Measurements from ENCODE around the gene NOVA2.
"Not testable (repeated sequence)": the region's sequence is repeated elsewhere in the genome, so short reads cannot be mapped to it uniquely, and the experiment has no call there.

Gene NOVA2

GRCh38 chr19:45922281-45922680, 51.4 kb downstream of the NOVA2 start:
- DNase-seq, result peak in 1 of 5 experiments; percentile 19

GRCh38 chr19:45920458-45920857, 53.2 kb downstream of the NOVA2 start:
- peak in 1 of 5 experiments; percentile 35 for DNase-seq

DNA sequence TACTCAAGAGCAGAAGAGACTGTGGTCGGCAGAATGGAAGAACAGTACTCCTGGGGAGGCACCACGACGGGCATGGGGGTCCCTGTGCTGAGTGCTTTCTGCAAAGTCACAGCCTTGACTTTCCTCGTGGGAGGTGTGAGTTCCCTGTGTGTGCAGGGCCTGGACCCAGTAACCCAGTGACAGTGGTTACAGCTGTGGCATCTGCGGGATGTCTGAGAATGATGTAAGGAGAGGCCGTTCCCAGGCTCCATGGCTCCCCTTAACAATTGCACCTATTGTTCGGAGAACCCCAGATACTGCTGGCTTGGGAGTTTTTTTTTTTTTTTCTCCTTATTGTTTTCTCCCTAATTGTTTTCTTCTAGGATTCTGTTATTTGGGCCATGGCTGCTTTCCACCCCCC, 54.0 kb downstream of the NOVA2 start:
- no peak for DNase-seq

DNA sequence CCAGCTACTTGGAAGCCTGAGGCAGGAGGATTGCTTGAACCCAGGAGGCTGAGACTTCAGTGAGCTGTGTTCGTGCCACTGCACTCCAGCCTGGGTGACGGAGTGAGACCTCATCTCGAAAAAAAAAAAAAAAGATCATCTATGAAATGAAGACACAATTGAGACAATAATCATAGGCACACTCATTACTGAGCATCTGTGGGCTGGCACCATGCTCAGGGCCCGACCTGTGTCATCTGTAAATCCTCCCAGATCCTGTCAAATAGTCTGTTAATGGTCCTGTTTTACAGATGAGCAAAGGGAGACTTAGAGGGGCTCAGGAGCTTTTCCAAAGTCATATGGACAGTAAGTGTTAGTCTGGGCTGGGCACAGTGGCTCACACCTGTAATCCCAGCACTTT, 54.9 kb downstream of the NOVA2 start:
- DNase-seq, result peak in 1 of 5 experiments; percentile 74

DNA sequence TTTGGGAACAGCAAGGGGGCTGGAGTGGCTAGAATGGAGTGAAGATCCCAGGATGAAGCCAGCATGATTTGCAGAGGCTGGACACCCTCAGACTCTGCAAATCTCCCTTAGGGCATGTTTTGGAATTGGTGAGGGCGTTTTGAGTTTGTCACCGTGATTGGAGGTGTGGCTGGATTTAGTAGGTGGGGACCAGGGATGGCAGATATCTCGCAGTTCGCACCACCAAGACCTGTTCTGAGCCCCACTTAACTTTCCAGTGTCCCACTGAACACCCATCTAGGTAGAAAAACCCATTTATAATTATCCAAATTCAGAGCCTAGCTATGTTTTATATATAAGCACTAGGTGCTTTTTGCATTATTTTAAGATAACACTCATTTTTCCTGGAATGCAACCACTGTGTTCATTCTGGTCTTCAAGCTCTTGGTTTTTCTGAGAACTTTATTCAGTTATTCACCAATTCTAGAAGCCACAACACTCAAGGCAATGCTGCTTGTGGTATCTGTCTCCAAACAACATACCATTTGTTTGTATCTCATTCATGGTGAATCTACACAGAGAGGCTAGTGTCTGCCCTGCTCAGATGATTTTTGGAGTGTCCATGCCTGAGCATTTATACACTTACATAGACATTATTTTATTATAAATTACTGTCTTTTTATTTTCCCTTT, 56.1 kb downstream of the NOVA2 start:
- DNase-seq, result peak in 1 of 5 experiments; percentile 80

- DNase-seq, result no peak
Measured at GRCh38 chr19:45913874-45914830, 59.5 kb downstream of the NOVA2 start, which contains the start of gene NANOS2. TSS of gene NANOS2 (minus strand) at chr19:45914778. CDS start at chr19:45914693, 85 bp downstream.

GRCh38 chr19:45911291-45911690, 62.4 kb downstream of the NOVA2 start:
- DNase-seq, result no peak

DNA sequence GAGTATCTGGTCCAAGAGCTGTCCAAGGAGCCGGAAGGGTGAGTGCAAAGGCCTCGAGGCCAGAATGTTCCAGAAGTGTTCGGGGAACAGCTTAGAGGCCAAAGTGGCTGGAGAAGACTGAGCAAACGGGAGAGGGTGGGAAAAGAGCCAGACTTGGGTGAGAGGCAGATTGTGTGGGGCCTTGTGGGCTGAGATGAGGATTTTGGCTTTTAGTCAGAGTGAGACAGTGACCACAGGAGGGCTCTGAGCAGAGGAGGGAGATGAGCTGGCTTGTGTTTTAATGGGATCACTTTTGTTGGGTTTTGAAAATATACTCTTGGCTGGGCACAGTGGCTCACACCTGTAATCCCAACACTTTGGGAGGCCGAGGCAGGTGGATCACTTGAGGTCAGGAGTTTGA, 64.7 kb downstream of the NOVA2 start:
- DNase-seq, result peak in 1 of 5 experiments; percentile 25

DNA sequence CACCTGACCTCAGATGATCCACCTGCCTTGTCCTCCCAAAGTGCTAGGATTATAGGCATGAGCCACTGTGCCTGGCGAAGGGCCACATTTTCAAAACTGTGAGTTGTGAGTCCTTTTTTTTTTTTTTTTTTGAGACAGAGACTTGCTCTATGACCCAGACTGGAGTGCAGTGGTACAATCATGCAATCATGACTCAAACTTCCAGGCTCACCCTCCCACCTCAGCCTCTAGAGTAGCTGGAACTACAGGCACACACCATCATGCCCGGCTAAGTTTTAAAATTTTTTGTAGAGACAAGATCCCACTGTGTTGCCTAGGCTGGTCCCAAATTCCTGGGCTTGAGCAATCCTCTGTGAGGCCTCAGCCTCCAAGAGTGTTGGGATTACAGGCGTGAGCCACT, 67.4 kb downstream of the NOVA2 start:
- no peak for DNase-seq

GRCh38 chr19:45905011-45905410, 68.7 kb downstream of the NOVA2 start:
- DNase-seq, result no peak

DNA sequence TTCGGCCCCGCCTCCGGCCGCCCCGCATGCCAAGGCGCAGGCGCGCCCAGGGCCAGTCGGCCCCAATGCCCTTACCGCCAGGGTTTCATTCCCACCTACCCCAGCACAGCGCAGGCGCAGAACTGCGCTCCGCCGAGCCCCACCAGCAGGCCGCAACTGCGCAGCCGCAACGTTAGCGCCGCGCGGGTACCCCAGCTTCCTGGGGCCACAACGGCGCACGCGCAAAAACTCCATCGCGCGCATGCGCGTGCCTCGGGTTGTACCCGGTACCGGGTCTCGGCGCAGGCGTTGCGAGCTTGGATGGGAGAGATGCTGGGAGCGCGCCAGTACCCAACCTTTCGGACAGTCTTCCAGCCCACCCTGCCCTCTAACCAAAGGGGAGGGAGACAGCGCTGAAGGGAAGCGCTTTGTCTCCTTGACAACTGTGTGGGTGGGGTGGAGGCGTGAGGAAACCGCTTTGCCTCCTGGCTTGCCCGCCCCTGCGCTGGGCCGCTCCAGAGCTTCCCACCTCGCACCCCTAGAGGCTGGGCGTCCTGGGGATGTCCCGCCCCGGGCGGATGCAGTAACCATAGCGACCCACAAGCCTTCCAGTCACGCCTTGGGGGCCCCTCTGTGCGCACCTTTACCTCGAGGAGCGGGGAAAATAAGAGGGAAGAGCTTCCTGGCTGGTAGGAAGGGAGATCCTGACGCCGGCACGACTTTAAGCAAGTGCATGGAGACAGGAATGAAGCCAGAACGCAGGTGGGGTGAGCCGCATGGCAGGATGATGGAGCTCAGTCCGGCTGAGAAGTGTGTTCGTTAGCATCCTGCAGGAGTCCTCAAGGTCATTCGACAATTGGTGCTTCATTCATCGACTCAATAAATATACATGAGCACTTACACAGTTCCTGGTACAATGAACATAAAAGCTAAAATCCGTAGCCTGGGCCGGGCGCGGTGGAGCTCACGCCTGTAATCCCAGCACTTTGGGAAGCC, 70.7 kb downstream of the NOVA2 start:
- DNase-seq, result peak; percentile 96 to 99 (median 99)

DNA sequence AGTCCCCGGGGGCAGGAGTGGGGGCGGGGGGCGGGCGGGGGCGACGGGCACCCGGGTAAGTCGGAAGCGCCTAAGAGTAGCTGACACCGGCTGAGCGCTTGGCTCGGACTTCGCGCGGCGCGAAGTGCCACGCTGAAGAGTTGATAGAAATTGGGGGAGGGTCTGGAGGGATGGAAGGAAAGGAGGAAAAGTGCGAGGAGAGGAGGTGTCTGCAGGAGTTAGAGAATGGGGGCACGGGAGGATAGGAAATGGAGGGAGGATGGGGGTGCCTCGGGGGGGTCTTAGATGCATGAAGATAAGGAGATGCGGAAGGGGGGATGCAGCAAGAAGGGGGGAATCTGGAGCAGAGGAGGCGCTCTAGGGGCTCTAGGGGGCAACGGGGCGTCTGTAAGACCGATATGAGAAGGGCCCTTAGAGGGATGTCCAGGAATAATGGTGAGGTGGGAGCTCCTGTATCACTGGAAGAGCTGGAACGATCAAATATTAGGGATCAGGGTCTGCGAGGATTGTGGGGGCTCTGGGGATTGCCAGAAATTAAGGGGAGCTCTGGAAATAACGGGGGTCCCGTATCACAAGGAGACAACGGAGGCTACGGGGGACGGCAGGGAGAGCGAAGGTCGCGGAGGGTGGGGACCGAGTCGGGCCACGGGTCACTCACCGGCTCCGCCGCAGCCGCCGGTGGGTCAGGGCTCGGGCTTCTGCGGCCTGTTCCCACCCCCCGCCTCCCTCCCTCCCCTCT, 71.6 kb downstream of the NOVA2 start, which contains the start of gene MYPOP:
TSS of gene MYPOP (minus strand) at position 702 of the 739 bp plus-strand sequence. CDS start 840 bp downstream, outside the sequence.
- DNase-seq, result peak in 1 of 5 experiments; percentile 35

DNA sequence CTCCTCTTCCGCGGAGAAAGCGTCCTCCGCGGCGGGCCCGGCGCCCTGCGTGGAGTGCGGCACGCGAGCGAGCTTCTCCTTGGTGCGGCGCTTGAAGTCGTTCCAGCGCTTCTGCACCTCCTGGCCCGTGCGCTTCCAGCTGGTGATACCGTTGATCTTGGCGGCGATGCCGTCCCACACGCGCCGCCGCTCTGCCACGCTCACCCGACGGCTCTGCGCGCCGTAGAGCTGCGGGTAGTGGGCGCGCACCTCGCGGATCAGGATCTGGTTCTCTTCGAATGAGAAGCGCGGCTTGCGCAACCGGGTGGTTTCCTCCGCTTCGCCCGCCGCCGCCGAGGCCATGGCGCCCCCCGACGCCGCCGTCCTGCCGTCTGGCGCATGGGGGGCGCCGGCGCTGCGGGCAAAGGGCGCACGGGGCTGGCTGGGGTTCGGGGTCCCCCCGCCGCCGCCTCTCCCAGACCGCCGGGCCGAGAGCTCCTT, 72.2 kb downstream of the NOVA2 start:
- peak in 3 of 5 experiments; percentile 18 to 72 (median 34) for DNase-seq

DNA sequence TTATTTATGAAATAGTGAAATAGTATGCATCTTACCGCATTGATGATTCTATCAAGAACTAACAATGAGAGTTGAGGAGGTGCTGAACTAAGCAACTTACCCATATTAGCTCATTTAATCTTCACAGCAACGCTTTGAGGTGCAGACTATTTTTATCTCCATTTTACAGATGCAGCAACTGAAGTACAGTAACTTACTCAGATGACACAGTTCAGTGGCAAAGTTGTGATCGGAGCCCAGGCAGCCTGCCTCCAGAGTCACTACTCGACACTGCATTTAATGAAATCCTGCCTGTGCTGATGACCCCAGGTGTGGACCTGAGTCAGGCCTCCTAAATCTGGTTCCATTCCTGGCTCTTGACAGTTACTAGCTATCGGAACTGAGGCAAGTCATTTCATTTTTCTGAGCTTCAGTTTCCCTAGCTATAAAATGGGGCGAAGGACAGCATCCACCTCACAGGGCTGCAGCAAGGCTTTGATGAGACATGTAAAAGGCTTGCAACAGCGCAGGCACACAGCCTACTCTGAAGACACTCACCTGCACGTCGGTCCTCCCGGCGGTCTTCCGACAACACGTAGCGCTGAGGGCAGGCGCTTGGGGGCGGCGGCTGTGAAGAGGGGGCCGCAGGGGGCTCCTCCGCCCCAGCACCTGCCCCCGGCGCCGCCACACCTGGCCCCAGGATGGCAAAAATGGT, 72.8 kb downstream of the NOVA2 start:
- no peak for DNase-seq

DNA sequence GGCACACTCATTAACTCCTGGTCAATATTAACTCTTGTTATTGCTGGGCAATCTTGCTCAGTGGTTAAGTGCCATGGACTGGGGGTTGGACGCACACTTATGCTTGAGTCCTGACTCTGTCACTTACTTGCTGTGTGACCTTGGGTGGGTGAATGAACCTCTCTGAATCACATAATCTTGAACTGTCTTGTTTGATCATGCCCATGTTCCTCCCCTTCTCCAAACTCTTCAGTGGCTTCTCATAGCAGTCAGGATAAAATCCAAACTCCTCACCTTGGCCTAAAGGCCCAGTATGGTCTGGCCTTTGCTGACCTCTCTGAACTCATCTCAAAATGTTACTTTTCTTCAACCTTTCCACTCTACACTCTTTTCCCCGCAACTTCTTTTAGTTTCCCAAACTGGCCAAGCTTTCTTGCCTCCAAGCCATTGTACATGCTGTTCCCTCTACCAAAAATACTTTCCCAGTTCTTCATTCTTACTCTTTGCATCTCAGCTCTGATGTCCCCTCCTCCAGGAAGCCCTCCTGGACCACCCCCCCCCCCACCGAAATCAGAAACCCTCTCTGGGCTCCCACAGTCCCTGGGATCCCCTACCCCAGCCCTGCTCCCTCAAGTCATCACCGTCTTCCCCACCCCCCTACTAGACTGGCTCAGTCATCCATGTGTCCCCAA, 73.6 kb downstream of the NOVA2 start:
- DNase-seq, result no peak

GRCh38 chr19:45899253-45899652, 74.4 kb downstream of the NOVA2 start:
- no peak for DNase-seq

DNA sequence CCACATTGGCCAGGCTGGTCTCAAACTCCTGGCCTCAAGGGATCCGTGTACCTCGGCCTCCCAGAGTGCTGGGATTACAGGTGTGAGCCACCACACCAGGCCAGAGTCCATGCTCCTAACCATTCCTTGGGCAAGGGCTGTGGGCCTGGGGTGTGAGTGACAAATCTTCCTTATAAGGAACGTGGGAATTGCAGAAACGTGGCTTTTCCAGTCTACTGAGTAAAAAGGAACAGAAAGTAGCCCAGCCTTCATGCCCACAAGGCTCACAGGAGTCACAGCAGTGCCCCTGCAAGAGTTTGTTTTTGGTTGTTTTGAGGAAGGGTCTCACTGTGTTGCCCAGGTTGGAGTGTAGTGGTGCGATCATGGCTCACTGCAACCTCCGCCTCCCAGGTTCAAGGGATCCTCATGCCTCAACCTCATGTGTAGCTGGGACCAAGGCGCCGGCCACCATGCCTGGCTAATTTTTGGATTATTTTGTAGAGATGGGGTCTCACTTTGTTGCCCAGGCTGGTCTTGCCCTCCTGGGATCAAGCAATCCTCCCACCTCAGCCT, 76.3 kb downstream of the NOVA2 start:
- DNase-seq, result no peak

GRCh38 chr19:45895983-45896599, 77.6 kb downstream of the NOVA2 start:
- not testable (repeated sequence) for DNase-seq

DNA sequence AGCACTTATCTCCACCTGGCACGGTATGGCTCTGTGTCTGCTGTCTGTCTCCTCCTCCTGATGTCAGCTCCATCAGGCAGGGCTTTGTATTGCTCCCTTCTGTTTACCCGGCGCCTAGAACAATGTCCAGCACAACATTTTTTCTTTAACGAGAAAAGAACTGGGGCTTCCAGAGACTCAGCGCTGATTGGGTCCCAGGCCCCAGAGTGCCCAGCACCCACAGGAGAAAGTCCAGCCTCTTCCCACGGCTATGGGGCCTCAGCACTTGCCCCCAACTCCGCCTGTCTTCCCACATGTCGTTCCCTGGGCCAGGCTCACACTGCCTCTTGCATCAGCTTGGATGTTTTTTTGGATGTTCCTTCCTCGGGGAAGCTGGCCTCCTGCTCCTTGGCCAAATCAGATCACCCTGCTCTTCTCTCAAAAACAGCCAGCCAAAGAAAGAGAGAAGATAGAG, 78.1 kb downstream of the NOVA2 start:
- no peak for DNase-seq

Measured in T-helper 2 cell (primary cell).